GM06990 (cell line): ENCODE results near the gene RTN4RL1.
A peak's percentile ranks its signal among the peaks of the same experiment; 100 is the strongest.

Experiments
- DNase-seq: peaks from one replicate; pipeline ENCODE4 v3.0.0-alpha.2; 2011; ENCODE audit not compliant: insufficient read length; ENCODE audit errors: extremely low read depth
- H3K27me3 ChIP-seq: replicated peaks from 2 replicates; pipeline ENCODE4 v1.6.0; 2011; ENCODE audit warnings: low read length; ENCODE audit not compliant: control insufficient read depth, insufficient read depth
- H3K36me3 ChIP-seq: 2 replicates; pipeline ENCODE4 v1.5.1; 2011; ENCODE audit warnings: low read length; ENCODE audit not compliant: control insufficient read depth, insufficient read depth
- H3K4me3 ChIP-seq: replicated peaks from 2 replicates; pipeline ENCODE4 v1.5.1; 2011; ENCODE audit warnings: low read depth, mild to moderate bottlenecking, control low read depth, low read length
- CTCF ChIP-seq: IDR thresholded peaks from 2 replicates; pipeline ENCODE4 v1.5.1; 2011; ENCODE audit warnings: low read length, control low read depth, mild to moderate bottlenecking, inconsistent platforms; ENCODE audit not compliant: insufficient read depth, poor library complexity, severe bottlenecking

RTN4RL1 gene

GRCh38 chr17:2033153-2033552 is 8.0 kb upstream of the RTN4RL1 start:
- TF ChIP-seq CTCF = no peak
- peaks cover 7% of the 10 kb centered on the region for H3K36me3 ChIP-seq
- DNase-seq = no peak
- H3K4me3 ChIP-seq = no peak overlapping the region
- H3K27me3 ChIP-seq = peaks cover 2% of the 10 kb centered on the region; the same call in 1 of the 2 replicates

GRCh38 chr17:2030779-2031163 is 5.6 kb upstream of the RTN4RL1 start:
- DNase-seq = peak; percentile 78
- peak overlapping the region; percentile 96 for H3K4me3 ChIP-seq
- H3K36me3 ChIP-seq = peaks cover 3% of the 10 kb centered on the region; the same call in 1 of the 2 replicates
- peak; percentile 71 for TF ChIP-seq CTCF
- H3K27me3 ChIP-seq = peaks cover 4% of the 10 kb centered on the region

- H3K4me3 ChIP-seq = peak within 1 kb of the TSS; percentile 96
- TF ChIP-seq CTCF = no peak
- H3K36me3 ChIP-seq = no peaks in the 10 kb centered on the region
- peak; percentile 84 for DNase-seq
- peaks cover 4% of the 10 kb centered on the region for H3K27me3 ChIP-seq
Measured at GRCh38 chr17:2029911-2030778, 5.0 kb upstream of the RTN4RL1 start, which contains the start of gene DPH1. TSS of gene DPH1 (plus strand) at chr17:2030153. CDS start at chr17:2030170, 17 bp downstream.

GRCh38 chr17:2028737-2029136 is 3.6 kb upstream of the RTN4RL1 start:
- no peak overlapping the region for H3K4me3 ChIP-seq

GRCh38 chr17:2028234-2028614 is 3.1 kb upstream of the RTN4RL1 start:
- no peaks in the 10 kb centered on the region for H3K36me3 ChIP-seq
- peaks cover 4% of the 10 kb centered on the region for H3K27me3 ChIP-seq
- no peak overlapping the region for H3K4me3 ChIP-seq
- TF ChIP-seq CTCF = no peak
- DNase-seq = no peak

More at GRCh38 chr17:2028737-2029136, 3.6 kb upstream of the RTN4RL1 start:
- no peak for TF ChIP-seq CTCF
- Histone ChIP-seq H3K27me3 (peaks cover 4% of the 10 kb centered on the region), H3K36me3 (no peaks in the 10 kb centered on the region)
- DNase-seq = no peak
